GM12878 (cell line): ENCODE data around the gene SHLD1. TPM values are rescaled to one million over a fixed set of nuclear protein-coding genes. Genes with fewer than 3 reads are reported as not detected.

Source experiments
- ATAC-seq: fragments of 200-7000 bp; cut with Tn5 transposase; 3 replicates; pipeline ENCODE4 v1.9.1; 2020; ENCODE audit warnings: mild to moderate bottlenecking, moderate library complexity
- BruUV-seq: library from RNA; stranded (reverse); fragments of 400-500 nt; replicated peaks from 2 replicates; lab custom pipeline; 2021; lab: Mats Ljungman, UMichigan
- CTCF ChIA-PET: fragments of 300-600 bp; sonication (Branson Sonifier 250); formaldehyde crosslinking; extraction: SDS; loops from one replicate; lab custom pipeline; 2021; ENCODE audit warnings: inconsistent platforms; lab: Yijun Ruan, JAX
- POLR2A ChIA-PET: fragments of 350-600 bp; formaldehyde crosslinking; extraction: SDS; loops from one replicate; lab custom pipeline; 2021; ENCODE audit warnings: inconsistent platforms; lab: Charles Lee
- RAD21 ChIA-PET: fragments of 300-600 bp; sonication (Branson Sonifier 250); formaldehyde crosslinking; loops from one replicate; lab custom pipeline; 2023; ENCODE audit warnings: antibody characterized with exemption; ENCODE audit not compliant: unreplicated experiment; lab: Charles Lee
- SMC1A ChIA-PET: fragments of 300-600 bp; sonication (Branson Sonifier 250); formaldehyde crosslinking; loops from one replicate; lab custom pipeline; 2023; ENCODE audit not compliant: unreplicated experiment, uncharacterized antibody; lab: Charles Lee
- DNase-seq: peaks from one replicate; pipeline ENCODE4 v3.0.0-alpha.2; 2011; ENCODE audit warnings: low read depth, low spot score
- FAIRE-seq: peaks from 3 replicates; lab custom pipeline; 2011; peaks lifted over from hg19 to GRCh38; lab: Jason Lieb, UNC
- H2AFZ ChIP-seq: 2 replicates; pipeline ENCODE4 v1.6.0; 2011; ENCODE audit warnings: low read depth, low read length, control low read depth; ENCODE audit not compliant: control insufficient read depth
- H3K27ac ChIP-seq: 2 replicates; pipeline ENCODE4 v1.5.1; 2011; ENCODE audit warnings: control low read depth; ENCODE audit not compliant: control insufficient read depth, insufficient read depth
- H3K27me3 ChIP-seq, 2 experiments: replicated peaks in 1 of 2; 2 replicates each; pipeline versions ENCODE4 v1.6.0 to v1.6.1; 2011; ENCODE audit warnings: low read length in 1 of 2; ENCODE audit not compliant: control insufficient read depth in 2 of 2, insufficient read depth in 2 of 2
- H3K36me3 ChIP-seq, 2 experiments: 2 replicates each; pipeline ENCODE4 v1.5.1; 2011; ENCODE audit warnings: low read length in 1 of 2; ENCODE audit not compliant: control insufficient read depth in 2 of 2, insufficient read depth in 2 of 2
- H3K4me1 ChIP-seq: 2 replicates; pipeline ENCODE4 v1.6.1; 2011; ENCODE audit warnings: mild to moderate bottlenecking, low read length, moderate library complexity, mixed read lengths; ENCODE audit not compliant: control insufficient read depth, insufficient read depth
- H3K4me2 ChIP-seq: 2 replicates; pipeline ENCODE4 v1.6.0; 2011; ENCODE audit warnings: control low read depth; ENCODE audit not compliant: control insufficient read depth, insufficient read depth
- H3K4me3 ChIP-seq: fragments of 200-600 bp; sonication (generic); 2 replicates; pipeline ENCODE4 v1.5.1; 2016
- H3K79me2 ChIP-seq: 2 replicates; pipeline ENCODE4 v1.6.0; 2011; ENCODE audit warnings: low read length; ENCODE audit not compliant: control insufficient read depth, insufficient read depth
- H3K9ac ChIP-seq: 2 replicates; pipeline ENCODE4 v1.8.0; 2011; ENCODE audit warnings: low read length, control low read depth, mixed read lengths; ENCODE audit not compliant: control insufficient read depth, insufficient read depth
- H3K9me3 ChIP-seq: replicated peaks from 3 replicates; pipeline ENCODE4 v1.5.1; 2011; ENCODE audit warnings: mild to moderate bottlenecking, low read length; ENCODE audit not compliant: control insufficient read depth, insufficient read depth
- H4K20me1 ChIP-seq: 2 replicates; pipeline ENCODE4 v1.6.0; 2011; ENCODE audit not compliant: control insufficient read depth, insufficient read depth
- CHD4 ChIP-seq: fragments of 200-600 bp; sonication (generic); IDR thresholded peaks from 2 replicates; pipeline ENCODE4 v1.6.1; 2016; ENCODE audit warnings: mild to moderate bottlenecking
- ESRRA ChIP-seq: IDR thresholded peaks from 2 replicates; pipeline ENCODE4 v1.6.1; 2012; ENCODE audit warnings: mild to moderate bottlenecking, low read length, improper control_type of control experiment
- FOXM1 ChIP-seq: IDR thresholded peaks from 2 replicates; pipeline ENCODE4 v1.6.1; 2012; ENCODE audit warnings: low read depth, mild to moderate bottlenecking, inconsistent platforms, low read length, moderate library complexity
- GABPA ChIP-seq: IDR thresholded peaks from 2 replicates; pipeline ENCODE4 v1.6.1; 2014; ENCODE audit warnings: antibody characterized with exemption, low read depth, mild to moderate bottlenecking, inconsistent platforms
- KDM1A ChIP-seq: fragments of 200-600 bp; sonication (generic); IDR thresholded peaks from 2 replicates; pipeline ENCODE4 v1.6.1; 2016; ENCODE audit warnings: borderline replicate concordance
- MEF2B ChIP-seq: fragments of 450-650 bp; IDR thresholded peaks from 2 replicates; pipeline ENCODE4 v1.6.1; 2018; ENCODE audit warnings: mild to moderate bottlenecking, moderate library complexity; ENCODE audit not compliant: partially characterized antibody, poor library complexity, severe bottlenecking
- NR2F1 ChIP-seq: fragments of 450-650 bp; conservative IDR thresholded peaks from 2 replicates; pipeline ENCODE4 v1.6.1; 2017; ENCODE audit warnings: mild to moderate bottlenecking
- SMAD5 ChIP-seq: IDR thresholded peaks from 2 replicates; pipeline ENCODE4 v1.6.1; 2016; ENCODE audit warnings: antibody characterized with exemption, low read depth
- SMARCA5 ChIP-seq: fragments of 450-650 bp; IDR thresholded peaks from 2 replicates; pipeline ENCODE4 v1.6.1; 2017; ENCODE audit warnings: mild to moderate bottlenecking
- WGBS: methylation state at CpG from one replicate; pipeline ENCODE4 v1.1.6; 2016; ENCODE audit warnings: low lambda C conversion rate; ENCODE audit not compliant: insufficient replicate concordance, insufficient coverage; ENCODE audit errors: missing lambda C conversion rate; 5-methylcytosine and 5-hydroxymethylcytosine counted together
- in situ Hi-C: fragments of 300-500 bp; cut with MboI; formaldehyde crosslinking; loops from 9 replicates; pipeline ENCODE4 v1.14.3; 2018; ENCODE audit warnings: mixed read lengths
- intact Hi-C: fragments of 100-400 bp; cut with micrococcal nuclease; formaldehyde crosslinking; loops from one replicate; pipeline ENCODE4 v1.14.2; 2022; ENCODE audit not compliant: unreplicated experiment
- polyA plus RNA-seq, 11 experiments: library from polyadenylated mRNA; depleted of rRNA in 4 of 11; unstranded in 6 of 11; stranded (reverse) in 5 of 11; fragments of >200 nt; fragmentation: Nextera tagmentation in 4 of 11; fragmentation: Illumina TruSeq in 1 of 11; extraction: Ambion mirVana in 4 of 11; extraction: Trizol in 1 of 11; gene quantifications; 1 replicate in 1 of 11; 2 replicates in 10 of 11; pipeline versions ENCODE4 v1.2.1 to v1.2.3, GENCODE V29; 2011 to 2016; ENCODE audit warnings: inconsistent platforms in 2 of 11, missing spikeins in 2 of 11, low read depth in 1 of 11
- total RNA-seq, 4 experiments: library from RNA; depleted of rRNA in 3 of 4; stranded (reverse); fragments of >200 nt in 3 of 4; fragmentation: Illumina TruSeq in 1 of 4; extraction: Trizol in 1 of 4; gene quantifications; 2 replicates each; pipeline versions ENCODE4 v1.2.1 to v1.2.3, GENCODE V29; 2013 to 2021

SHLD1 gene
- total and polyA plus RNA-seq, 10 of the 15 experiments (the other 5 are each of a cell fraction or from before 2014, with no cell fraction given): 10.8 to 70.9 (median 25.4) TPM

GRCh38 chr20:5781798-5782750 lies 31.9 kb downstream of the SHLD1 start:
- no peak overlapping the region for H3K27ac ChIP-seq
- no peak overlapping the region for H3K4me2 ChIP-seq
- H3K79me2 ChIP-seq: no peaks in the 10 kb centered on the region
- RAD21 ChIA-PET: interaction anchor here (0.5 to 1.6 kb wide), 5 partner anchors 19 to 225 kb away, joined by 3 to 4 read pairs (median 4); no protein-coding TSS in a partner anchor
- no peak overlapping the region for H3K4me3 ChIP-seq
- no peak for ATAC-seq
- POLR2A ChIA-PET: interaction anchor here (1.5 kb wide), 1 partner anchor 214 kb away, joined by 3 read pairs; no protein-coding TSS in a partner anchor
- H2AFZ ChIP-seq: no peak overlapping the region
- 97% methylated on average over 11 of the region's 11 CpGs for WGBS
- FAIRE-seq: no peak
- intact Hi-C loops (loop anchor here (10.0 kb wide), 1 partner anchor 293 kb away; no protein-coding TSS in a partner anchor), in situ Hi-C loops (no loop called here)
- no peaks in the 10 kb centered on the region for H3K27me3 ChIP-seq
- TF ChIP-seq GABPA (no peak), FOXM1 (no peak), KDM1A (no peak), SMARCA5 (no peak), SMAD5 (no peak), MEF2B (no peak), CHD4 (no peak), NR2F1 (no peak), ESRRA (no peak)
- peaks cover 2 to 16% of the 10 kb centered on the region in 2 experiments; a peak in 3 of 4 replicates for H3K36me3 ChIP-seq
- H3K9ac ChIP-seq: no peak overlapping the region
- CTCF ChIA-PET: interaction anchor here (1.1 to 2.5 kb wide), 2 partner anchors 213 to 253 kb away, joined by 3 to 7 read pairs; no protein-coding TSS in a partner anchor
- no peak for DNase-seq
- SMC1A ChIA-PET: interaction anchor here (1.1 to 1.7 kb wide), 5 partner anchors 48 to 222 kb away, joined by 3 to 5 read pairs (median 3); no protein-coding TSS in a partner anchor
- no TSS peak for BruUV-seq
- no peaks in the 10 kb centered on the region for H4K20me1 ChIP-seq
- H3K4me1 ChIP-seq: peaks cover 7% of the 10 kb centered on the region
- no peaks in the 10 kb centered on the region for H3K9me3 ChIP-seq
